ENCODE measurements around the gene SLC35F3.
"Not testable (repeated sequence)": the region's sequence is repeated elsewhere in the genome, so short reads cannot be mapped to it uniquely, and the experiment has no call there.

DNA sequence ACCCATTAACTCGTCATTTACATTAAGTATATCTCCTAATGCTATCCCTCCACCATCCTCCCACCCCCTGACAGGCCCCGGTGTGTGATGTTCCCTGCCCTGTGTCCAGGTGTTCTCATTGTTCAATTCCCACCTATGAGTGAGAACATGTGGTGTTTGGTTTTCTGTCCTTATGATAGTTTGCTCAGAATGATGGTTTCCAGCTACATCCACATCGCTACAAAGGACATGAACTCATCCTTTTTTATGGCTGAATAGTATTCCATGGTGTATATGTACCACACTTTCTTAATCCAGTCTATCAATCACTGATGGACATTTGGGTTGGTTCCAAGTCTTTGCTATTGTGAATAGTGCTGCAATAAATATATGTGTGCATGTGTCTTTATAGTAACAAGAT is 217.2 kb downstream of the SLC35F3 start:
- TF ChIP-seq, protein P1, sequence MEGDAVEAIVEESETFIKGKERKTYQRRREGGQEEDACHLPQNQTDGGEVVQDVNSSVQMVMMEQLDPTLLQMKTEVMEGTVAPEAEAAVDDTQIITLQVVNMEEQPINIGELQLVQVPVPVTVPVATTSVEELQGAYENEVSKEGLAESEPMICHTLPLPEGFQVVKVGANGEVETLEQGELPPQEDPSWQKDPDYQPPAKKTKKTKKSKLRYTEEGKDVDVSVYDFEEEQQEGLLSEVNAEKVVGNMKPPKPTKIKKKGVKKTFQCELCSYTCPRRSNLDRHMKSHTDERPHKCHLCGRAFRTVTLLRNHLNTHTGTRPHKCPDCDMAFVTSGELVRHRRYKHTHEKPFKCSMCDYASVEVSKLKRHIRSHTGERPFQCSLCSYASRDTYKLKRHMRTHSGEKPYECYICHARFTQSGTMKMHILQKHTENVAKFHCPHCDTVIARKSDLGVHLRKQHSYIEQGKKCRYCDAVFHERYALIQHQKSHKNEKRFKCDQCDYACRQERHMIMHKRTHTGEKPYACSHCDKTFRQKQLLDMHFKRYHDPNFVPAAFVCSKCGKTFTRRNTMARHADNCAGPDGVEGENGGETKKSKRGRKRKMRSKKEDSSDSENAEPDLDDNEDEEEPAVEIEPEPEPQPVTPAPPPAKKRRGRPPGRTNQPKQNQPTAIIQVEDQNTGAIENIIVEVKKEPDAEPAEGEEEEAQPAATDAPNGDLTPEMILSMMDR (IDR thresholded peaks at IDR 0.05) = not testable (repeated sequence)
- not testable (repeated sequence) for TF ChIP-seq POLR2A (IDR thresholded peaks at IDR 0.05)

All from adrenal gland (tissue), 5 donors.